ENCODE results near the gene ATP5MK. TPM values are rescaled to one million over a fixed set of nuclear protein-coding genes. Genes with fewer than 3 reads are reported as not detected.
A peak's percentile ranks its signal among the peaks of the same experiment; 100 is the strongest.
"Not testable (repeated sequence)": the region's sequence is repeated elsewhere in the genome, so short reads cannot be mapped to it uniquely, and the experiment has no call there.

The ATP5MK gene
- total and polyA plus RNA-seq, 4 donors = 38.6 to 1,220 (median 307) TPM

- no peaks in the 10 kb centered on the region for H3K36me3 ChIP-seq (ENCODE audit: control insufficient read depth in 4 of 4, insufficient read depth in 4 of 4, low read length in 4 of 4)
- WGBS, 2 donors = 82 to 86% methylated on average over 5 of the region's 5 CpGs
- no peak overlapping the region for H3K4me3 ChIP-seq
- DNase-seq = no peak
- H3K9me3 ChIP-seq (ENCODE audit: control insufficient read depth in 4 of 4, insufficient read depth in 3 of 4, low read length in 3 of 4) = no peaks in the 10 kb centered on the region
- no peak for TF ChIP-seq CTCF (IDR thresholded peaks at IDR 0.05; ENCODE audit: control extremely low read depth, extremely low read depth)
- no peaks in the 10 kb centered on the region for H3K27me3 ChIP-seq (ENCODE audit: control insufficient read depth in 3 of 3, insufficient read depth in 3 of 3, low read length in 2 of 3)
- H3K9ac ChIP-seq (ENCODE audit: insufficient read depth in 1 of 2, low read length in 2 of 2) = no peak overlapping the region
- no peak overlapping the region for H3K27ac ChIP-seq (ENCODE audit: low read depth in 1 of 2, low read length in 1 of 2)
- peaks cover 0 to 4% (median 0%) of the 10 kb centered on the region in 5 donors for H3K4me1 ChIP-seq (ENCODE audit: control insufficient read depth in 5 of 5, insufficient read depth in 5 of 5, low read length in 5 of 5)
- no peak for ATAC-seq (ENCODE audit: insufficient read depth, low FRiP score)
These were observed 40.2 kb downstream of the ATP5MK start for GRCh38 chr10:103355906-103356599.

GRCh38 chr10:103354567-103354966, 41.7 kb downstream of the ATP5MK start:
- not testable (repeated sequence) for ATAC-seq (ENCODE audit: insufficient read depth, low FRiP score); H3K36me3 ChIP-seq (ENCODE audit: control insufficient read depth in 4 of 4, insufficient read depth in 4 of 4, low read length in 4 of 4)
- 91 to 96% methylated on average over 4 of the region's 4 CpGs for whole genome bisulfite sequencing, 2 donors

GRCh38 chr10:103353281-103353680, 43.0 kb downstream of the ATP5MK start:
- 53 to 61% methylated on average over 2 of the region's 2 CpGs for WGBS, 2 donors
- no peaks in the 10 kb centered on the region for H3K36me3 ChIP-seq (ENCODE audit: control insufficient read depth in 4 of 4, insufficient read depth in 4 of 4, low read length in 4 of 4)
- H3K9me3 ChIP-seq (ENCODE audit: control insufficient read depth in 4 of 4, insufficient read depth in 3 of 4, low read length in 3 of 4) = no peaks in the 10 kb centered on the region
- no peak for TF ChIP-seq CTCF (IDR thresholded peaks at IDR 0.05; ENCODE audit: control extremely low read depth, extremely low read depth)
- H3K4me3 ChIP-seq = no peak overlapping the region
- DNase-seq = no peak
- H3K27me3 ChIP-seq (ENCODE audit: control insufficient read depth in 3 of 3, insufficient read depth in 3 of 3, low read length in 2 of 3) = no peaks in the 10 kb centered on the region
- no peak overlapping the region for H3K27ac ChIP-seq (ENCODE audit: low read depth in 1 of 2, low read length in 1 of 2)
- no peak overlapping the region for H3K9ac ChIP-seq (ENCODE audit: insufficient read depth in 1 of 2, low read length in 2 of 2)
- ATAC-seq (ENCODE audit: insufficient read depth, low FRiP score) = no peak
- H3K4me1 ChIP-seq (ENCODE audit: control insufficient read depth in 5 of 5, insufficient read depth in 5 of 5, low read length in 5 of 5) = peaks cover 0 to 8% (median 0%) of the 10 kb centered on the region in 5 donors

More at GRCh38 chr10:103354567-103354966, 41.7 kb downstream of the ATP5MK start:
- H3K4me1 ChIP-seq (ENCODE audit: control insufficient read depth in 5 of 5, insufficient read depth in 5 of 5, low read length in 5 of 5); H3K27me3 ChIP-seq (ENCODE audit: control insufficient read depth in 3 of 3, insufficient read depth in 3 of 3, low read length in 2 of 3); DNase-seq; H3K27ac ChIP-seq (ENCODE audit: low read depth in 1 of 2, low read length in 1 of 2); H3K4me3 ChIP-seq; H3K9ac ChIP-seq (ENCODE audit: insufficient read depth in 1 of 2, low read length in 2 of 2); H3K9me3 ChIP-seq (ENCODE audit: control insufficient read depth in 4 of 4, insufficient read depth in 3 of 4, low read length in 3 of 4): not testable (repeated sequence)

GRCh38 chr10:103350517-103351260, 45.6 kb downstream of the ATP5MK start, which contains the start of gene PCGF6:
Gene PCGF6, minus strand, starts transcription at chr10:103351140. Its CDS starts 74 bp downstream, at chr10:103351066.
- ATAC-seq (ENCODE audit: insufficient read depth, low FRiP score) (peak; percentile 94), DNase-seq (peak; percentile 92 to 94 (median 93))
- no peak for TF ChIP-seq CTCF (IDR thresholded peaks at IDR 0.05; ENCODE audit: control extremely low read depth, extremely low read depth)
- no peaks in the 10 kb centered on the region for H3K27me3 ChIP-seq (ENCODE audit: control insufficient read depth in 3 of 3, insufficient read depth in 3 of 3, low read length in 2 of 3)
- peak within 1 kb of the TSS; percentile 91 to 93 for H3K27ac ChIP-seq (ENCODE audit: low read depth in 1 of 2, low read length in 1 of 2)
- peak within 1 kb of the TSS; percentile 73 to 82 for H3K9ac ChIP-seq (ENCODE audit: insufficient read depth in 1 of 2, low read length in 2 of 2)
- WGBS, 2 donors = 0 to 1% methylated on average over 77 to 82 of the region's 82 CpGs
- peak within 1 kb of the TSS; percentile 90 for H3K4me3 ChIP-seq
- peaks cover 0 to 10% (median 6%) of the 10 kb centered on the region in 4 donors for H3K36me3 ChIP-seq (ENCODE audit: control insufficient read depth in 4 of 4, insufficient read depth in 4 of 4, low read length in 4 of 4)
- no peaks in the 10 kb centered on the region for H3K9me3 ChIP-seq (ENCODE audit: control insufficient read depth in 4 of 4, insufficient read depth in 3 of 4, low read length in 3 of 4)
- H3K4me1 ChIP-seq (ENCODE audit: control insufficient read depth in 5 of 5, insufficient read depth in 5 of 5, low read length in 5 of 5) = peaks cover 0 to 8% (median 0%) of the 10 kb centered on the region in 5 donors

All from lung (tissue), 12 donors.